Measurements from ENCODE around the gene ST3GAL3. TPM values are rescaled to one million over a fixed set of nuclear protein-coding genes. Genes with fewer than 3 reads are reported as not detected.

The ST3GAL3 gene
- total RNA-seq, 1 experiment from 2014 or later: 8.3 TPM

DNA sequence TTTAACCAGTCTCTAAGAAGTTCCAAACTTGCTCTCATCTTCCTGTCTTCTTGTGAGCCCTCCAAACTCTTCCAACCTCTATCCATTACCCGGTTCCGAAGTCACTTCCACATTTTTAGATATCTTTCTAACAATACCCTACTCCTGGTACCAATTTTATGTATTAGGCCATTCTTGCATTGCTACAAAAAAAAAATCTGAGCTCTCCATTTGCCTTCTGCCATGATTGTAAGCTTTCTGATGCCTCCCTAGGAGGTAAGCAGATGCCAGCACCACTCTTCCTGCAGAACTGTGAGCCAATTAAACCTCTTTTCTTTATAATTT lies 134.8 kb downstream of the ST3GAL3 start:
- Histone ChIP-seq H3K4me1 (ENCODE audit: insufficient read depth, low read length) (peaks cover 15% of the 10 kb centered on the region; the same call in 1 of the 2 replicates), H2BK15ac (ENCODE audit: low read depth, low read length) (no peak overlapping the region), H3K18ac (ENCODE audit: insufficient read length, low read depth, low read length) (no peak overlapping the region), H3K79me1 (ENCODE audit: insufficient read depth, low read depth, low read length, poor library complexity, severe bottlenecking) (no peaks in the 10 kb centered on the region), H3K27ac (ENCODE audit: insufficient read length, low read depth, low read length) (peak overlapping the region; percentile 89), H3K23me2 (ENCODE audit: insufficient read length, low read depth, low read length, poor library complexity, severe bottlenecking) (no peaks in the 10 kb centered on the region), H3K56ac (ENCODE audit: insufficient read length, low read depth, low read length) (no peak overlapping the region), H3K9ac (ENCODE audit: extremely low read depth, insufficient read length, low read length) (no peak overlapping the region), H3K79me2 (ENCODE audit: insufficient read depth, low read length) (no peaks in the 10 kb centered on the region), H4K5ac (ENCODE audit: insufficient read length, low read depth, low read length) (no peak overlapping the region), H2BK5ac (ENCODE audit: insufficient read length, low read length) (no peak overlapping the region), H2BK20ac (ENCODE audit: low read depth, low read length, poor library complexity, severe bottlenecking) (no peak overlapping the region), H2BK120ac (ENCODE audit: low read depth, low read length, poor library complexity, severe bottlenecking) (no peak overlapping the region), H3K4ac (ENCODE audit: low read depth, low read length) (no peak overlapping the region), H3K4me2 (ENCODE audit: insufficient read depth, insufficient read length, low read length) (no peak overlapping the region), H2AK5ac (ENCODE audit: insufficient read length, low read length) (no peak overlapping the region), H3K9me3 (ENCODE audit: control insufficient read depth, low read depth, low read length) (peaks cover 6% of the 10 kb centered on the region), H2AFZ (ENCODE audit: low read length) (no peak overlapping the region), H2BK12ac (ENCODE audit: insufficient read length, low read depth, low read length) (no peak overlapping the region), H3K14ac (ENCODE audit: insufficient read depth, low read length) (no peak overlapping the region), H3K27me3 (ENCODE audit: insufficient read depth, low read length) (no peaks in the 10 kb centered on the region), H4K20me1 (ENCODE audit: control insufficient read depth, insufficient read depth, insufficient read length) (no peaks in the 10 kb centered on the region), H3T11ph (ENCODE audit: low read length) (no peak overlapping the region), H4K91ac (ENCODE audit: insufficient read length, low read depth, low read length) (no peak overlapping the region), H4K8ac (replicated peaks; ENCODE audit: insufficient read length, low read depth, low read length) (no peak overlapping the region), H3K23ac (ENCODE audit: insufficient read length, low read depth, low read length) (no peak overlapping the region)
- Mint-ChIP-seq H3K9me3 (peaks cover 20 to 22% of the 10 kb centered on the region in 2 experiments), H3K4me1 (peaks cover 45 to 48% of the 10 kb centered on the region in 2 experiments), H3K36me3 (ENCODE audit: insufficient read depth in 1 of 3, low read depth in 3 of 3) (peaks cover 21 to 34% (median 22%) of the 10 kb centered on the region in 3 experiments), H3K27me3 (ENCODE audit: low read depth) (no peaks in the 10 kb centered on the region), H3K4me3 (peak overlapping the region in 1 of 2 experiments; percentile 32; a peak in 2 of 5 replicates), H3K27ac (peak overlapping the region; percentile 74 to 93 (median 92))
- no CpG with 5 or more reads among the region's 2 CpGs for WGBS (ENCODE audit: extremely low coverage, insufficient read length, low lambda C conversion rate)
- no peak for TF ChIP-seq CTCF (conservative IDR thresholded peaks at IDR 0.05)
- no peak for DNase-seq
